Measurements from ENCODE around the gene ADAMTSL1. TPM values are rescaled to one million over a fixed set of nuclear protein-coding genes. Genes with fewer than 3 reads are reported as not detected.

Gene ADAMTSL1
- total RNA-seq, 2 experiments from 2014 or later = not detected

GRCh38 chr9:18598969-18599368 is 125.0 kb downstream of the ADAMTSL1 start:
- H3K4me3 Mint-ChIP-seq = no peak overlapping the region
- POLR2A ChIA-PET = no interaction called here
- H3K27me3 Mint-ChIP-seq = no peaks in the 10 kb centered on the region
- no peaks in the 10 kb centered on the region for H3K4me1 Mint-ChIP-seq
- CTCF ChIA-PET = no interaction called here
- H3K27ac Mint-ChIP-seq = no peak overlapping the region
- no peaks in the 10 kb centered on the region for H3K9me3 Mint-ChIP-seq
- DNase-seq = no peak
- no peaks in the 10 kb centered on the region for H3K36me3 Mint-ChIP-seq (ENCODE audit: low read depth)

- DNase-seq = no peak
- Mint-ChIP-seq H3K27me3 (no peaks in the 10 kb centered on the region), H3K9me3 (no peaks in the 10 kb centered on the region), H3K4me3 (no peak overlapping the region), H3K27ac (no peak overlapping the region), H3K36me3 (ENCODE audit: low read depth) (no peaks in the 10 kb centered on the region), H3K4me1 (no peaks in the 10 kb centered on the region)
- ChIA-PET CTCF (no interaction called here), POLR2A (no interaction called here)
These were observed 127.1 kb downstream of the ADAMTSL1 start for GRCh38 chr9:18601026-18601425.

- Mint-ChIP-seq H3K27me3 (no peaks in the 10 kb centered on the region), H3K36me3 (ENCODE audit: low read depth) (no peaks in the 10 kb centered on the region), H3K9me3 (no peaks in the 10 kb centered on the region), H3K4me1 (no peaks in the 10 kb centered on the region), H3K27ac (no peak overlapping the region), H3K4me3 (no peak overlapping the region)
- ChIA-PET POLR2A (no interaction called here), CTCF (no interaction called here)
- no peak for DNase-seq
These were observed 128.0 kb downstream of the ADAMTSL1 start for GRCh38 chr9:18601956-18602355.

GRCh38 chr9:18604767-18605730 is 131.1 kb downstream of the ADAMTSL1 start:
- Mint-ChIP-seq H3K36me3 (ENCODE audit: low read depth) (no peaks in the 10 kb centered on the region), H3K27ac (no peak overlapping the region), H3K9me3 (no peaks in the 10 kb centered on the region), H3K4me3 (no peak overlapping the region), H3K4me1 (no peaks in the 10 kb centered on the region), H3K27me3 (no peaks in the 10 kb centered on the region)
- POLR2A ChIA-PET = no interaction called here
- no peak for DNase-seq
- CTCF ChIA-PET = no interaction called here

GRCh38 chr9:18605766-18606180 is 131.8 kb downstream of the ADAMTSL1 start:
- ChIA-PET POLR2A (no interaction called here), CTCF (no interaction called here)
- no peaks in the 10 kb centered on the region for H3K4me1 Mint-ChIP-seq
- H3K27ac Mint-ChIP-seq = no peak overlapping the region
- no peak for DNase-seq
- no peaks in the 10 kb centered on the region for H3K27me3 Mint-ChIP-seq
- no peak overlapping the region for H3K4me3 Mint-ChIP-seq
- no peaks in the 10 kb centered on the region for H3K36me3 Mint-ChIP-seq (ENCODE audit: low read depth)
- no peaks in the 10 kb centered on the region for H3K9me3 Mint-ChIP-seq

GRCh38 chr9:18606281-18606680 is 132.3 kb downstream of the ADAMTSL1 start:
- ChIA-PET POLR2A (no interaction called here), CTCF (no interaction called here)
- Mint-ChIP-seq H3K27ac (no peak overlapping the region), H3K9me3 (no peaks in the 10 kb centered on the region), H3K36me3 (ENCODE audit: low read depth) (no peaks in the 10 kb centered on the region), H3K27me3 (no peaks in the 10 kb centered on the region), H3K4me1 (no peaks in the 10 kb centered on the region), H3K4me3 (no peak overlapping the region)
- DNase-seq = no peak

GRCh38 chr9:18606846-18607245 is 132.9 kb downstream of the ADAMTSL1 start:
- no peak for DNase-seq
- no peaks in the 10 kb centered on the region for H3K4me1 Mint-ChIP-seq
- ChIA-PET POLR2A (no interaction called here), CTCF (no interaction called here)
- no peak overlapping the region for H3K4me3 Mint-ChIP-seq
- no peaks in the 10 kb centered on the region for H3K9me3 Mint-ChIP-seq
- no peaks in the 10 kb centered on the region for H3K27me3 Mint-ChIP-seq
- H3K36me3 Mint-ChIP-seq (ENCODE audit: low read depth) = no peaks in the 10 kb centered on the region
- H3K27ac Mint-ChIP-seq = no peak overlapping the region

GRCh38 chr9:18608371-18608770 is 134.4 kb downstream of the ADAMTSL1 start:
- ChIA-PET CTCF (no interaction called here), POLR2A (no interaction called here)
- no peaks in the 10 kb centered on the region for H3K9me3 Mint-ChIP-seq
- no peaks in the 10 kb centered on the region for H3K27me3 Mint-ChIP-seq
- H3K4me3 Mint-ChIP-seq = no peak overlapping the region
- H3K4me1 Mint-ChIP-seq = no peaks in the 10 kb centered on the region
- H3K36me3 Mint-ChIP-seq (ENCODE audit: low read depth) = no peaks in the 10 kb centered on the region
- no peak overlapping the region for H3K27ac Mint-ChIP-seq
- no peak for DNase-seq

- no peak overlapping the region for H3K27ac Mint-ChIP-seq
- H3K27me3 Mint-ChIP-seq = no peaks in the 10 kb centered on the region
- no peak for DNase-seq
- no peaks in the 10 kb centered on the region for H3K9me3 Mint-ChIP-seq
- ChIA-PET POLR2A (no interaction called here), CTCF (no interaction called here)
- no peaks in the 10 kb centered on the region for H3K36me3 Mint-ChIP-seq (ENCODE audit: low read depth)
- no peaks in the 10 kb centered on the region for H3K4me1 Mint-ChIP-seq
- H3K4me3 Mint-ChIP-seq = no peak overlapping the region
These were observed 137.0 kb downstream of the ADAMTSL1 start for GRCh38 chr9:18610956-18611355.

- H3K4me3 Mint-ChIP-seq = no peak overlapping the region
- no peaks in the 10 kb centered on the region for H3K9me3 Mint-ChIP-seq
- no peaks in the 10 kb centered on the region for H3K36me3 Mint-ChIP-seq (ENCODE audit: low read depth)
- no peaks in the 10 kb centered on the region for H3K4me1 Mint-ChIP-seq
- CTCF ChIA-PET = no interaction called here
- no peaks in the 10 kb centered on the region for H3K27me3 Mint-ChIP-seq
- DNase-seq = no peak
- POLR2A ChIA-PET = no interaction called here
- H3K27ac Mint-ChIP-seq = no peak overlapping the region
These were observed 138.0 kb downstream of the ADAMTSL1 start for GRCh38 chr9:18611971-18612370.

GRCh38 chr9:18614116-18614515 is 140.2 kb downstream of the ADAMTSL1 start:
- CTCF ChIA-PET = no interaction called here
- Mint-ChIP-seq H3K4me3 (no peak overlapping the region), H3K27me3 (no peaks in the 10 kb centered on the region), H3K36me3 (ENCODE audit: low read depth) (no peaks in the 10 kb centered on the region), H3K4me1 (no peaks in the 10 kb centered on the region), H3K27ac (no peak overlapping the region), H3K9me3 (no peaks in the 10 kb centered on the region)
- POLR2A ChIA-PET = no interaction called here
- DNase-seq = no peak

- Mint-ChIP-seq H3K4me3 (no peak overlapping the region), H3K4me1 (no peaks in the 10 kb centered on the region), H3K36me3 (ENCODE audit: low read depth) (no peaks in the 10 kb centered on the region), H3K27ac (no peak overlapping the region), H3K9me3 (no peaks in the 10 kb centered on the region), H3K27me3 (no peaks in the 10 kb centered on the region)
- DNase-seq = no peak
- ChIA-PET CTCF (no interaction called here), POLR2A (no interaction called here)
These were observed 140.7 kb downstream of the ADAMTSL1 start for GRCh38 chr9:18614651-18615050.

GRCh38 chr9:18616976-18617375 is 143.0 kb downstream of the ADAMTSL1 start:
- Mint-ChIP-seq H3K9me3 (no peaks in the 10 kb centered on the region), H3K36me3 (ENCODE audit: low read depth) (no peaks in the 10 kb centered on the region), H3K27ac (no peak overlapping the region), H3K4me1 (no peaks in the 10 kb centered on the region), H3K27me3 (no peaks in the 10 kb centered on the region), H3K4me3 (no peak overlapping the region)
- no peak for DNase-seq
- CTCF ChIA-PET = no interaction called here
- POLR2A ChIA-PET = no interaction called here

- no peaks in the 10 kb centered on the region for H3K36me3 Mint-ChIP-seq (ENCODE audit: low read depth)
- H3K27ac Mint-ChIP-seq = no peak overlapping the region
- H3K4me1 Mint-ChIP-seq = no peaks in the 10 kb centered on the region
- no peaks in the 10 kb centered on the region for H3K9me3 Mint-ChIP-seq
- POLR2A ChIA-PET = no interaction called here
- H3K27me3 Mint-ChIP-seq = no peaks in the 10 kb centered on the region
- H3K4me3 Mint-ChIP-seq = no peak overlapping the region
- no peak for DNase-seq
- CTCF ChIA-PET = no interaction called here
These were observed 143.8 kb downstream of the ADAMTSL1 start for GRCh38 chr9:18617759-18618158.

Measured in activated CD4-positive, alpha-beta memory T cell treated with anti-CD3 and anti-CD28 coated beads, Interleukin-2, amount 10 ng/mL, durations not matched to agents 7 days and 5 days (primary cell).